GM18519 (cell line): Measurements from ENCODE around the gene TMEM63C.

ENCODE experiments used
- ATAC-seq: cut with Tn5 transposase; IDR thresholded peaks from one replicate; pipeline ENCODE4 v1.9.1; 2021; ENCODE audit warnings: mild to moderate bottlenecking, moderate library complexity; ENCODE audit not compliant: unreplicated experiment, low FRiP score

Gene TMEM63C

DNA sequence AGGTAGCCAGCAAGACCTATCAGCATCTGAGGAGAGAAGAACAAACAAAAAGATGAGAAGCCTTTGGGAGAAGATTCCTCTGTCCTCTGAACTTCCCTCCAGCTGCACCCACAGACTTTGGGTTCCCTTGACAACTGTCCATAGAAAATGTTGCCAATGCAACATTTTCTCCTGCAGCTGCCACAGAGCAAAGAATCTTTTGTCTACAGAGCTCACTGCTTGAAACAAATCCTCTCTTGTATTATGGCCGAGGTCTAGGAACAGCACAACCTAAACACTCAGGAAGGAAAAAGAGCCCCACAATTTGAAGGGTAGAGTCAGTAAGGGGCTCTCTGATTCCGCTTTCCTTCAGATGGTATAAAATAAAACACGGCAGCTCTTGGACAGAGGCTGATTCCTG is 124.8 kb downstream of the TMEM63C start:
- no peak for ATAC-seq

DNA sequence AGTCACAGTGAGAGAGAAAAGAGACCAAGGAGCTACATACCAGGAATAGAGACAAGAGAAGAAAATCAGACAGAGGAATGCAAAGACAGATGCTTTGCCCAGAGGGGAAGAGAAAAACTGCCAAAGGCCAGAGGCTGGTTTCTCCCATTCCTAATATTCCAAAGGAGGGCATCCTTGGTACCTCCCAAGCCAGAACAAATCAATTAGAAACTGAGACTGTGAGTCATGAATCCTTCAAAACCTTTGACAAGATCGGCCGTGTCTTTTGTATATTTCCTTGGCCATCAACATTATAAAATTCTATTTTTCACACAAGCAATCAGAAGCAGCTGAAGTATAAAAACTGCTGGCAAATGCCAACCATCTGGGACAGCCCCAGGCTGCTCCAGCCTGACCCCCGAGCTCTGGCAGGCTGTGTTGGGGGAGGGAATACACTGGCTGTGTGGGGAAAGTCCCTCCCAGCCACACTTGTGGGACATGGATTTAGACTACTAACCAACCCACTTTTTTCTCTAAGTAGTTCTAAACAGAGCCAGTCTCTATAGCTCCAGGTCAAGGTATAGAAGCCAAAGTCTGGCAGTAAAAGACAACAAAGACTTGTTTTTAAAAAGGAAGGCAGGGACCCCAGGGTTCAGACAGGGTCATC is 125.4 kb downstream of the TMEM63C start:
- ATAC-seq, result no peak
